Spleen (tissue), 7 donors: ENCODE measurements around the gene LRRD1.

Experiments used
- CTCF ChIP-seq, 11 experiments: fragments of 200-600 bp in 7 of 11; fragments of 450-650 bp in 4 of 11; sonication (generic) in 4 of 11; IDR thresholded peaks in 8 of 11; conservative IDR thresholded peaks in 3 of 11; 1 replicate in 7 of 11; 2 replicates in 4 of 11; pipeline versions ENCODE4 v1.4.0 to v1.8.0; 2016 to 2021; ENCODE audit warnings: antibody characterized with exemption in 11 of 11, inconsistent platforms in 4 of 11, mild to moderate bottlenecking in 1 of 11
- POLR2A ChIP-seq, 3 donors: fragments of 450-650 bp; IDR thresholded peaks; one replicate each; pipeline ENCODE4 v1.5.1; 2017; ENCODE audit warnings: antibody characterized with exemption in 3 of 3, mild to moderate bottlenecking in 1 of 3
- POLR2AphosphoS5 ChIP-seq, 3 donors: sonication (generic); formaldehyde crosslinking; IDR thresholded peaks; one replicate each; pipeline ENCODE4 v1.5.1; 2017; ENCODE audit warnings: antibody characterized with exemption in 3 of 3
- donor health status: DM: no; HTN: no; CAD: no; lungs with moderate emphysema.
- donor health status: DM: no; HTN: no; CAD: no.
- donor health status: DM: no; HTN: no; CAD: no.

- no peak for TF ChIP-seq CTCF (IDR thresholded peaks at IDR 0.05 in 8 of 11, conservative IDR thresholded peaks at IDR 0.05 in 3 of 11)
- TF ChIP-seq POLR2AphosphoS5 (IDR thresholded peaks at IDR 0.05) = no peak
- TF ChIP-seq POLR2A (IDR thresholded peaks at IDR 0.05) = no peak
Observed at GRCh38 chr7:92141161-92141560, 37.8 kb downstream of the LRRD1 start.
